Measurements from ENCODE around the gene TMEM167A.
A peak's percentile ranks its signal among the peaks of the same experiment; 100 is the strongest.

The TMEM167A gene

GRCh38 chr5:83076742-83077661 is at the start of gene TMEM167A, which contains the start of gene XRCC4:
TSS of gene TMEM167A (minus strand) at chr5:83077394. CDS start at chr5:83077323, 71 bp downstream.
TSS of gene XRCC4 (plus strand) at chr5:83077547. CDS start at chr5:83104920, 27,373 bp downstream.
- DNase-seq (ENCODE audit: low read depth), result peak; percentile 95
- no peak for TF ChIP-seq CTCF (IDR thresholded peaks at IDR 0.05; ENCODE audit: control insufficient read depth, insufficient read depth, low read depth, low read length, missing control alignments)
- H3K4me3 ChIP-seq (ENCODE audit: control insufficient read depth, low read depth, low read length), result peak within 1 kb of the TSS; percentile 90

- no peak for DNase-seq (ENCODE audit: low read depth)
- no peak for TF ChIP-seq CTCF (IDR thresholded peaks at IDR 0.05; ENCODE audit: control insufficient read depth, insufficient read depth, low read depth, low read length, missing control alignments)
- no peak overlapping the region for H3K4me3 ChIP-seq (ENCODE audit: control insufficient read depth, low read depth, low read length)
These were observed 49.3 kb upstream of the TMEM167A start for GRCh38 chr5:83126501-83126900.

GRCh38 chr5:83125560-83125959 is 48.4 kb upstream of the TMEM167A start:
- no peak overlapping the region for H3K4me3 ChIP-seq (ENCODE audit: control insufficient read depth, low read depth, low read length)
- TF ChIP-seq CTCF (IDR thresholded peaks at IDR 0.05; ENCODE audit: control insufficient read depth, insufficient read depth, low read depth, low read length, missing control alignments), result no peak
- no peak for DNase-seq (ENCODE audit: low read depth)

- no peak for DNase-seq (ENCODE audit: low read depth)
- no peak overlapping the region for H3K4me3 ChIP-seq (ENCODE audit: control insufficient read depth, low read depth, low read length)
These were observed 47.4 kb upstream of the TMEM167A start for GRCh38 chr5:83124593-83124992.

GRCh38 chr5:83118976-83119375 is 41.8 kb upstream of the TMEM167A start:
- TF ChIP-seq CTCF (IDR thresholded peaks at IDR 0.05; ENCODE audit: control insufficient read depth, insufficient read depth, low read depth, low read length, missing control alignments), result no peak
- H3K4me3 ChIP-seq (ENCODE audit: control insufficient read depth, low read depth, low read length), result no peak overlapping the region
- no peak for DNase-seq (ENCODE audit: low read depth)

More at GRCh38 chr5:83124593-83124992, 47.4 kb upstream of the TMEM167A start:
- TF ChIP-seq CTCF (IDR thresholded peaks at IDR 0.05; ENCODE audit: control insufficient read depth, insufficient read depth, low read depth, low read length, missing control alignments), result no peak

GRCh38 chr5:83118471-83118870 is 41.3 kb upstream of the TMEM167A start:
- H3K4me3 ChIP-seq (ENCODE audit: control insufficient read depth, low read depth, low read length), result no peak overlapping the region
- no peak for DNase-seq (ENCODE audit: low read depth)
- TF ChIP-seq CTCF (IDR thresholded peaks at IDR 0.05; ENCODE audit: control insufficient read depth, insufficient read depth, low read depth, low read length, missing control alignments), result no peak

Data from AG09309 (cell line).